ENCODE results near the gene LPP.

- TF ChIP-seq, protein P1, sequence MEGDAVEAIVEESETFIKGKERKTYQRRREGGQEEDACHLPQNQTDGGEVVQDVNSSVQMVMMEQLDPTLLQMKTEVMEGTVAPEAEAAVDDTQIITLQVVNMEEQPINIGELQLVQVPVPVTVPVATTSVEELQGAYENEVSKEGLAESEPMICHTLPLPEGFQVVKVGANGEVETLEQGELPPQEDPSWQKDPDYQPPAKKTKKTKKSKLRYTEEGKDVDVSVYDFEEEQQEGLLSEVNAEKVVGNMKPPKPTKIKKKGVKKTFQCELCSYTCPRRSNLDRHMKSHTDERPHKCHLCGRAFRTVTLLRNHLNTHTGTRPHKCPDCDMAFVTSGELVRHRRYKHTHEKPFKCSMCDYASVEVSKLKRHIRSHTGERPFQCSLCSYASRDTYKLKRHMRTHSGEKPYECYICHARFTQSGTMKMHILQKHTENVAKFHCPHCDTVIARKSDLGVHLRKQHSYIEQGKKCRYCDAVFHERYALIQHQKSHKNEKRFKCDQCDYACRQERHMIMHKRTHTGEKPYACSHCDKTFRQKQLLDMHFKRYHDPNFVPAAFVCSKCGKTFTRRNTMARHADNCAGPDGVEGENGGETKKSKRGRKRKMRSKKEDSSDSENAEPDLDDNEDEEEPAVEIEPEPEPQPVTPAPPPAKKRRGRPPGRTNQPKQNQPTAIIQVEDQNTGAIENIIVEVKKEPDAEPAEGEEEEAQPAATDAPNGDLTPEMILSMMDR (IDR thresholded peaks at IDR 0.05), result no peak
- TF ChIP-seq POLR2A (IDR thresholded peaks at IDR 0.05), result no peak
Observed at GRCh38 chr3:188817935-188818269, 663.9 kb downstream of the LPP start.

Data from ovary (tissue), 3 donors.